GM23248 (cell line): Measurements from ENCODE around the gene LBHD1.

Source experiments
- EZH2 ChIP-seq: fragments of 200-600 bp; sonication (generic); IDR thresholded peaks from 2 replicates; pipeline ENCODE4 v1.6.1; 2018; ENCODE audit warnings: antibody characterized with exemption, mild to moderate bottlenecking; ENCODE audit not compliant: insufficient read depth, poor library complexity, severe bottlenecking
- EZH2phosphoT487 ChIP-seq: fragments of 200-600 bp; sonication (generic); IDR thresholded peaks from 2 replicates; pipeline ENCODE4 v1.6.1; 2018; ENCODE audit warnings: antibody characterized with exemption, moderate library complexity, mild to moderate bottlenecking, low read depth; ENCODE audit not compliant: insufficient read depth

DNA sequence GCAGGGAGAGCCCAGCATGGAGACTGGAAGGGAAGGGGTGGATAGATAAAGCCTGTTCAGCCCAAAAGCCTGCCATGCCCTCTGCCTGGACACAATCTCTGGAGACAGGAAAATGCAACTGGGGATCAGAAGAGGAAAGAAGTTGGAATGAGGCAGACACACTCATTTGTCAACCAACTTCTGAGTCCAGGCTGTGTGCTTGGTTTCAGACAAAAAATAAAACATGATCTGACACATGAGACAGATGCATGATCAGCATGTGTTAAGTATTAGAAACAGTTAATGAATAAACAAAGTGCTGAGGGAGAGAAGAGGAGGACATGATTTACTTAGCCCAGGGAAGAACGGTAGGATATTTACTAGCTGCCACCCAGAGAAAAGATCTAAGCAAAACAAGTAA, 16.4 kb upstream of the LBHD1 start:
- TF ChIP-seq EZH2: no peak
- no peak for TF ChIP-seq EZH2phosphoT487
